Breast epithelium (tissue), 3 donors: Measurements from ENCODE around the gene LYST.

Experiments used
- POLR2A ChIP-seq: fragments of 450-650 bp; IDR thresholded peaks from one replicate; pipeline ENCODE4 v1.6.1; 2016; ENCODE audit warnings: antibody characterized with exemption, mild to moderate bottlenecking, moderate library complexity
- POLR2AphosphoS5 ChIP-seq, 3 donors: sonication (generic); formaldehyde crosslinking; IDR thresholded peaks; one replicate each; pipeline ENCODE4 v1.6.1; 2017; ENCODE audit warnings: antibody characterized with exemption in 3 of 3
- TF ChIP-seq, protein P1 (sequence below), 3 donors: fragments of 450-650 bp; IDR thresholded peaks; one replicate each; pipeline ENCODE4 v1.5.1; 2016 to 2017; ENCODE audit warnings: antibody characterized with exemption in 3 of 3, mild to moderate bottlenecking in 3 of 3, moderate library complexity in 3 of 3

DNA sequence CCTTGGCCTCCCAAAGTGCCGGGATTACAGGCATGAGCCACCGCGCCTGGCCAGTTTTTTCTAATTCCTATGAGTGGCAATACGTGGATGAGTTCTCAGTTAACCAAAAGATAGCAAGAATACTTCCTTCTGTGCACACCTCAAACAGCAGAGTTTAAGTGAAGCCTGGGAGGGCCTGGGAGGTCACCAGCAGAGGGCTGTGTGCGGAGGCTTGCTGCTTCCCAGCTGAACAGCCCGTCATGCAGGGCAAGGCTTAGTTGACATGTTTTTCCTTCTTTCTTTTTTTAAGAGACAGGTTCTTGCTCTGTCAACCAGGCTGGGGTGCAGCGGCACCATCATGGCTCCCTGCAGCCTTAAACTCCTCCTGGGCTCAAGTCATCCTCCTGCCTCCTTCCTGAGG, 234.9 kb downstream of the LYST start:
- no peak for TF ChIP-seq POLR2A
- TF ChIP-seq, protein P1, sequence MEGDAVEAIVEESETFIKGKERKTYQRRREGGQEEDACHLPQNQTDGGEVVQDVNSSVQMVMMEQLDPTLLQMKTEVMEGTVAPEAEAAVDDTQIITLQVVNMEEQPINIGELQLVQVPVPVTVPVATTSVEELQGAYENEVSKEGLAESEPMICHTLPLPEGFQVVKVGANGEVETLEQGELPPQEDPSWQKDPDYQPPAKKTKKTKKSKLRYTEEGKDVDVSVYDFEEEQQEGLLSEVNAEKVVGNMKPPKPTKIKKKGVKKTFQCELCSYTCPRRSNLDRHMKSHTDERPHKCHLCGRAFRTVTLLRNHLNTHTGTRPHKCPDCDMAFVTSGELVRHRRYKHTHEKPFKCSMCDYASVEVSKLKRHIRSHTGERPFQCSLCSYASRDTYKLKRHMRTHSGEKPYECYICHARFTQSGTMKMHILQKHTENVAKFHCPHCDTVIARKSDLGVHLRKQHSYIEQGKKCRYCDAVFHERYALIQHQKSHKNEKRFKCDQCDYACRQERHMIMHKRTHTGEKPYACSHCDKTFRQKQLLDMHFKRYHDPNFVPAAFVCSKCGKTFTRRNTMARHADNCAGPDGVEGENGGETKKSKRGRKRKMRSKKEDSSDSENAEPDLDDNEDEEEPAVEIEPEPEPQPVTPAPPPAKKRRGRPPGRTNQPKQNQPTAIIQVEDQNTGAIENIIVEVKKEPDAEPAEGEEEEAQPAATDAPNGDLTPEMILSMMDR (IDR thresholded peaks at IDR 0.05), result no peak
- no peak for TF ChIP-seq POLR2AphosphoS5 (IDR thresholded peaks at IDR 0.05)
